ENCODE data around the gene IFFO2. TPM values are rescaled to one million over a fixed set of nuclear protein-coding genes. Genes with fewer than 3 reads are reported as not detected.

Gene IFFO2
- total RNA-seq, 1 experiment from 2014 or later: 3.5 TPM

- no peak for DNase-seq (ENCODE audit: low spot score)
These were observed 19.5 kb downstream of the IFFO2 start for GRCh38 chr1:18936814-18937481.

GRCh38 chr1:18936471-18936813 lies 20.0 kb downstream of the IFFO2 start:
- DNase-seq (ENCODE audit: low spot score): no peak

GRCh38 chr1:18934205-18935000 lies 22.1 kb downstream of the IFFO2 start:
- no peak for DNase-seq (ENCODE audit: low spot score)

- DNase-seq (ENCODE audit: low spot score): no peak
These were observed 23.6 kb downstream of the IFFO2 start for GRCh38 chr1:18932879-18933278.

GRCh38 chr1:18932387-18932786 lies 24.1 kb downstream of the IFFO2 start:
- no peak for DNase-seq (ENCODE audit: low spot score)

GRCh38 chr1:18931730-18932129 lies 24.7 kb downstream of the IFFO2 start:
- no peak for DNase-seq (ENCODE audit: low spot score)

GRCh38 chr1:18929686-18930085 lies 26.8 kb downstream of the IFFO2 start:
- DNase-seq (ENCODE audit: low spot score): peak; percentile 49

- DNase-seq (ENCODE audit: low spot score): no peak
These were observed 27.5 kb downstream of the IFFO2 start for GRCh38 chr1:18928985-18929384.

GRCh38 chr1:18928406-18928805 lies 28.1 kb downstream of the IFFO2 start:
- DNase-seq (ENCODE audit: low spot score): no peak

GRCh38 chr1:18927654-18928272 lies 28.7 kb downstream of the IFFO2 start:
- no peak for DNase-seq (ENCODE audit: low spot score)

GRCh38 chr1:18927082-18927653 lies 29.3 kb downstream of the IFFO2 start:
- DNase-seq (ENCODE audit: low spot score): no peak

GRCh38 chr1:18926315-18927081 lies 30.0 kb downstream of the IFFO2 start:
- peak; percentile 97 for DNase-seq (ENCODE audit: low spot score)

- no peak for DNase-seq (ENCODE audit: low spot score)
These were observed 31.2 kb downstream of the IFFO2 start for GRCh38 chr1:18925279-18925678.

GRCh38 chr1:18924221-18924691 lies 32.2 kb downstream of the IFFO2 start:
- DNase-seq (ENCODE audit: low spot score): peak; percentile 86

GRCh38 chr1:18923756-18924211 lies 32.7 kb downstream of the IFFO2 start:
- DNase-seq (ENCODE audit: low spot score): no peak

- no peak for DNase-seq (ENCODE audit: low spot score)
These were observed 33.4 kb downstream of the IFFO2 start for GRCh38 chr1:18922848-18923755.

GRCh38 chr1:18922319-18922726 lies 34.2 kb downstream of the IFFO2 start:
- peak; percentile 88 for DNase-seq (ENCODE audit: low spot score)

GRCh38 chr1:18921516-18922251 lies 34.8 kb downstream of the IFFO2 start:
- no peak for DNase-seq (ENCODE audit: low spot score)

- DNase-seq (ENCODE audit: low spot score): no peak
These were observed 35.5 kb downstream of the IFFO2 start for GRCh38 chr1:18920931-18921330.

- no peak for DNase-seq (ENCODE audit: low spot score)
These were observed 36.5 kb downstream of the IFFO2 start for GRCh38 chr1:18919956-18920355.

All from H4 (cell line).